Renal cortical epithelial cell (primary cell): Measurements from ENCODE around the gene ATG10. TPM values are rescaled to one million over a fixed set of nuclear protein-coding genes. Genes with fewer than 3 reads are reported as not detected.
A peak's percentile ranks its signal among the peaks of the same experiment; 100 is the strongest.

Experiments used
- DNase-seq: peaks from one replicate; pipeline ENCODE4 v3.0.0-alpha.2; 2011; ENCODE audit warnings: low read depth
- total RNA-seq: library from RNA; depleted of rRNA; stranded (reverse); fragments of >200 nt; gene quantifications from 2 replicates; pipeline ENCODE4 v1.2.3, GENCODE V29; 2014

The ATG10 gene
- total RNA-seq, 1 donor from 2014 or later, result 18.6 TPM

GRCh38 chr5:82274343-82275211, 302.8 kb downstream of the ATG10 start:
- DNase-seq, result no peak

- DNase-seq, result no peak
Observed at GRCh38 chr5:82275216-82275664, 303.4 kb downstream of the ATG10 start.

DNA sequence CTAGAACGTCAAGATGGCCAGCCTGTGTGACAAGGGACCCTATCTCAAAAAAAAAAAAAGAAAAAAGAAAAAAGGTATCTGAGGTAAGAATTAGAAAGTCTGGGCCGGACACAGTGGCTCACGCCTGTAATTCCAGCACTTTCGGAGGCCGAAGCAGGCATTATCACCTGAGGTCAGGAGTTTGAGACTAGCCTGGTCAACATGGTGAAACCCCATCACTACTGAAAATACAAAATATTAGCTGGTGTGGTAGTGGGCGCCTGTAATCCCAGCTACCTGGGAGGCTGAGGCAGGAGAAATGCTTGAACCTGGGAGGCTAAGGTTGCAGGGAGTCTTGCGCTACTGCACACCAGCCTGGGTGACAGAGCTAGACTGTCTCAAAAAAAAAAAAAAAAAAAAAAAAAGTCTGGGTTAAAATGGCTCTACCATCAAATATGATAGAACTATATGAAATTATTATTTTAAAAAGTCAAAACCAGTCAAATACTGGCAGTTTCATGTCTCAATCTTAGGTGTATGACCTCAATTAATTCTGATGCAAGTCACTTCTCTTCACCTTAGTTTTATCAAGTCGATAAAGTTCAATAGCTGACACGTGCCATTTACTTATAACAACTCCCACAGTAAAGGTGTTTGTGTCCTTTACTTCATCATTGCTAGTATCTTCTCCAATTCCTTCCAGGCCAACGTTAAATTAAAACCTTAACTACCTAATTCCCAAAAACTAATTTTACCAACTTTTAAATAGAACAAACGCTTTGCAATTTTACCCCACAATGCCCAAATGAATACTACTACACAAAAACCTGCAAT, 305.2 kb downstream of the ATG10 start:
- DNase-seq, result no peak

- no peak for DNase-seq
Observed at GRCh38 chr5:82277613-82277986, 305.8 kb downstream of the ATG10 start.

- DNase-seq, result peak; percentile 81
Observed at GRCh38 chr5:82277987-82278710, 306.3 kb downstream of the ATG10 start, which contains the start of gene RPS23. RPS23 (minus strand) TSS chr5:82278354; CDS start chr5:82278323, 31 bp downstream.

DNA sequence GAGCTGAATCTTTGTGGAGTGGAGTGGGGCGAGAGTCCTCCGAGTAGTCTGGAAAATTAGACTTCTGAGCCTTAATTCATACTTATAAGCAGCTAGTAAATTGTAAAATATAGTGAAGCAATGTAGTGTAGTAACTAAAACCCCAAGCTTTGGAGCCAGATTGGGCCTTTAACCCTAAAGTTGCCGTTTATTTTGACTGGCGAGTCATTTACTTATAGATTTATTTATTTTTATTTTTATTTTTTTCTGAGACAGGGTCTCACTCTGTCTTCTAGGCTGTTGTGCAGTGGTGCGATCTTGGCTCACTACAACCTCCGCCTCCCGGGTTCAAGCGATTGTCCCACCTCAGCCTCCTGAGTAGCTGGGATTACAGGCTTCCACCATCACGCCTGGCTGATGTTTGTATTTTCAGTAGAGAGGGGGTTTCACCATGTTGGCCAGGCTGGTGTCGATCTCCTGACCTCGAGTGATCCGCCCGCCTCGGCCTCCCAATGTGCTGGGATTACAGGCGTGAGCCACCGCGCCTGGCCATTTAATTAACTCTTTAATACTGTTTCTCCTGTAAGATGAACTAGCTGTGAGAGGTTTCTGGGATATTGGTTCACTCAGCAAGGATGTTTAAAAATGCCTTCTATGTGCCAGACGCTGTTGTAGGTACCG, 307.0 kb downstream of the ATG10 start:
- DNase-seq, result no peak

DNA sequence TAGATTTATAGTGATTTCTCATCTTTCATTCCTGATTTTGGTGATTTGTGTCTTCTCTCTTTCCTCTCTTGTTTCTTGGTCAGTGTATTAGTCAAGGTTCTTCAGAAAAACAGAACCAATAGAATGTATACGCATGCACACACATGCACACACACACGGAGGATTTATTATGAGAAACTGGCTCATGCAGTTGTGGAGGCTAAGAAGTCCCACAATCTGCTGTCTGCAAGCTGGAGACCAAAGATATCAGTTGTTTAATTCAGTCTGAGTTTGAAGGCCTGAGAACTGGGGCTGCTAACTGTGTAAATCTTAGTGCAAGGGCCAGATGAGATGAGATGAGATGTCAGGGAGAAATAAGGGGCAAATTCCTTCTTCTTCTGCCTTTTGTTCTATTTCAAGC, 312.1 kb downstream of the ATG10 start:
- no peak for DNase-seq

GRCh38 chr5:82285206-82285605, 313.4 kb downstream of the ATG10 start:
- no peak for DNase-seq

- DNase-seq, result no peak
Observed at GRCh38 chr5:82287625-82288024, 315.8 kb downstream of the ATG10 start.

- no peak for DNase-seq
Observed at GRCh38 chr5:82290005-82290404, 318.2 kb downstream of the ATG10 start.

DNA sequence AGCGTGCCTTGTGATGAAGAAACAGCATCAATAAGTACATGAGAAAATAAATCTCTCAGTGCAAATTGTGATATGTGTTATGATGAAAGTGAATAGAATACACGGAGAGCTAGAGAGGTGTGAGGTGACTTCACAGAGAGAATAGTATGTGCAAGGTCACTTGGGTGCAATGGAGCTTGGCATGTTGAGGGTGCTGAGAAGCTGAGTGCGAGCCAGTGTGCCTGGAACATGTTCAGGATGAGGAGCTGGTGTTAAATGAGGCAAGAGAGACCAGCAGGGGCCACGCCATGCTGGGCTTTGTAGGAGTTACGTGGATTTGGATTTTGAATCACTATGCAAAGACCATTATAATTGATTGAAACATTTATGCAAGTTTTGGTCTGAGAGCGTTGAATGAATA, 319.1 kb downstream of the ATG10 start:
- DNase-seq, result no peak

- DNase-seq, result no peak
Observed at GRCh38 chr5:82291420-82291819, 319.6 kb downstream of the ATG10 start.

GRCh38 chr5:82295144-82295543, 323.3 kb downstream of the ATG10 start:
- no peak for DNase-seq

GRCh38 chr5:82295959-82296531, 324.2 kb downstream of the ATG10 start:
- no peak for DNase-seq

DNA sequence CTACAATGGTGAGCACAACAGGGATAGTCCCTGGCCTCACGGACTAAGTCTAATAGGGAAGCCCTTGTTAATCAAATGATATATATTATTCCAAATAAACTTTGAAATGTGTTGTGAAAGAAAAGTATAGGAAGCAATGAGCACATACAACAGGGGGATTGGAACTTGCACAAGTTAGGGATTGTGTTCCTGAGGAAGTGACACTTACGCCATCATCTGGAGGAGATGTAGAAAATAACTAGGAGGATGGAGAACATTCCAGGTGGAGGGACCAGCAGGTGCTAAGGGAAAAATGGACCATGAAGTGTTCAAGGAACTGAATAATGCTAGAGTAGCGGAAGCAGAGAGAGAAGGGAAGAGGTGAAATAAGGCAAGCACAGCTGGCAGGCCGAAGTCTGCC, 325.1 kb downstream of the ATG10 start:
- DNase-seq, result no peak

- DNase-seq, result no peak
Observed at GRCh38 chr5:82297711-82298110, 325.9 kb downstream of the ATG10 start.

DNA sequence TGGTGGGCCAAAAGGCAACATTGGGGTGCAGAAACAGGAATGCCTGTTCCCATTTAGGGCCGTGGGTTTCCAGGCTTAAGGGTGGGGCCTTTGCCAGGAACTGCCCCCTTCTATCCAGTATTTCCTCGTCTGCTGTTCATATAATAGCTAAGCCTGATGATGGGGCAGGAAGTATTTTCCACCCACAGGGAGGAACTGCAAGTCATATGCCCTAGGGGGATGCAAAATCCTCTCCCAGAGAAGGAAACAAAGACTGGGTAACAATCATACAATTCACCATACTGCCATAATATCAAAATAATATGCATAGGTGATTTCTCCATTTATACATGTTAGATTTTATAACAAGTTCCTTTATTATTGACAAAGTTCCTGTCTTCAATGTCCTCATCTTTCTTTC, 326.8 kb downstream of the ATG10 start:
- DNase-seq, result peak; percentile 17

DNA sequence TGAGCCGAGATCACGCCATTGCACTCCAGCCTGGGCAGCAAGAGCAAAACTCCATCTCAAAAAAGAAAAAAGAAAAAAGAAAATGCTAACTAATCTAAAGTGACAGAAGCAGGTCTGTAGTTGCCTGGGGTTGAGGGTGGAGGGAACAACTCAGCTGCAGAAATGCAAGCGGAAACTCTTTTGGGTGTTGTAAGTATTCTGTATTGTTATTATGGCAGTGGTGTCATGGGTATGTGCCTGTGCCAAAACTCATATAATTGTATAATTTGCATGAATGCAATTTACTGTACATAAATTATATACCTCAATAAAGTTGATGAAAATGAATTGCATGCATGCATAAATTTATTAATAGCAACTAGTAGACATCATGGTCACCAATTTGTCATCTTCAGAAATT, 329.4 kb downstream of the ATG10 start:
- no peak for DNase-seq
